ENCODE data around the gene PSKH1.

PSKH1 gene

DNA sequence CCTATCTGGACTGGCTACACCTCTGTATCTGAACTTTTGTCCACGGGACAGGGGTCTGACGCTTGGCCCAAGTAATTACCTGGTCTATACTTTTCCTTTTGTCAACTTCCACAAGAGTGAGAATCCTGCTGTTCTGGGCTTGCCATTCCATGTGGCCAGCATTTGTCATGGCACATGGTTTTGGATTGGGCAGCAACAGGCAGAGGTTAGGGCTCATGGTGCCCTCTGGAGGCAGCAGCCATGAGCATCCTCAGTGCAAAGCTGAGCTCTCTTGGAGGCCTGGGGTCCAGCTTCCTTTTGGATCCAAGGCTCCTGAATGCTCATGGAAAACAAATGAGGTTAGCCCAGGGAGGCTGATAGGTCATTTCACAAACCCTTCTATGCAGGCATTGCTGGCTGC lies 27.7 kb upstream of the PSKH1 start:
- DNase-seq (ENCODE audit: low read depth in 2 of 2) = no peak

DNA sequence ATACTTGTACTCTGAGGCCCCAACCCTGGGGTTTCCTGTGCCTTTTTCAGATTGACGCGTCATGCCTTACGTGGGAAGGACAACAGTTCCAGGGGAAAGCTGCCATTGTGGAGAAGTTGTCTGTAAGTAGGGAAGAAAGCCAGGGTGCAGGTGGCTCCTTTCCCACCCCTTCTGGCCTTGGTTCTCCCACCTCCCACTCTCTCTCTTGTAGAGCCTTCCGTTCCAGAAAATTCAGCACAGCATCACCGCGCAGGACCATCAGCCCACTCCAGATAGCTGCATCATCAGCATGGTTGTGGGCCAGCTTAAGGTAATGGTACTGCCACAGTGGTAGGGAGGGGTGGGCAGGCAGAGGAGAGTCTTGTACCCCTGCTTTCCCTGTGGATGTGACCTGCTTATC lies 24.8 kb upstream of the PSKH1 start:
- no peak for DNase-seq (ENCODE audit: low read depth in 2 of 2)

DNA sequence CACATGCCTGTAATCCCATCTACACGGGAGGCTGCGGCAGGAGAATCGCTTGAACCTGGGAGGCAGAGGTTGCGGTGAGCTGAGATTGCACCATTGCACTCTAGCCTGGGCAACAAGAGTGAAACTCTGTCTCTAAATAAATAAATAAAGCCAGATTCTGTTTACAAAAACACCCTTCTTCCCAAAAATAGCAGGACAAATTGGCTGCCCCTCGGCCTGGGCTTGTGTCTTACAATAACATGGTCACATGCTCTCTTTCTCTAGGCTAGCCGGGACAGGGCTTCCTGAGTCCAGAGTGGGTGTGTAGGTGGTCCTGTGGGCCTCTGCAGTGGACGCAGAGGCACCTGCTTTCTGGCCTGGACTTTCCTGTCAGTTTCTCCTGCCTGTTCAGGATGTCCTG lies 23.4 kb upstream of the PSKH1 start:
- DNase-seq (ENCODE audit: low read depth in 2 of 2) = no peak

DNA sequence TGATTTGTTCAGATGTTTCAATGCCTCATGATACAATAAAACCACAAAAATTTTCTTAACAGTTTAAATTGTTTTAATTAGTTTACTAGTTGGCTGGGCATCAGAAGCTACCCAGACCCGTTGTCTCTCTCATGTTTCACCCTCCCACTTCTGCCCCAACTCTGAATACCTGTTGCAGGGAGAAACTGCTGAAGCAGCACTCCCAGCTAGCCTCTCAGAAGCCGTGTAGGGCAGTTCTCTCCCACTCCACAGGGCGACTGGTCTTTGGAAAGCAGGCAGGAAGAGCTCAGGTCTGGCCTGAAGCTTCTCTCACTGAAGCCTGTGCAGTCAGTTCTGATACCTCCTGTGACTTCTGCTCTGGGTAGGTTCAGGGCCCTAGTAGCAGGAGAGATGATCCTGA lies 21.8 kb upstream of the PSKH1 start:
- DNase-seq (ENCODE audit: low read depth in 2 of 2) = no peak

DNA sequence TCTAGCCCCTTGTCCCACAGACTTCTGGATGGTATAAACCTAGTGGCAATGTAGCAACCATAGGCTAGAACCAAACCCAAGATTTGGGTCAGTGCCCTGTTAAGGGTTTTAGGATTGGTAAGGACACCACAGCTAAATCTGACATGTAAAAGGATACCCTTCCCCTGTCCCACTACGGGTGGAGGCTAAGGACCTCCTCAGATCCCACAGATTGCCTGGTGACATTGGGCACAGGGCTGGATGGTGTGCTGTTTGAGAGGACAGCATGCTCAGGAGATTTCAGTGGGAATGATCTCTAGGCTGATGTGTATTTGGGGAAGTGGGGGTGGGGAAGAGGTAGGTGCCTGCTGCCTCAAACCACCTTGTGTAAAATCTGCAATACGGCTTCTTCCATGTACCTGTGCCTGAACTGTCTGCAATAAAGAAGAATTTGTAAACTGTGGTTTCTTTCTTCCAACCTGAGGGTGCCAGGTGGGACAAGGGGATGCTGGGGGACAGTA lies 20.9 kb upstream of the PSKH1 start:
- DNase-seq (ENCODE audit: low read depth in 2 of 2) = no peak

DNA sequence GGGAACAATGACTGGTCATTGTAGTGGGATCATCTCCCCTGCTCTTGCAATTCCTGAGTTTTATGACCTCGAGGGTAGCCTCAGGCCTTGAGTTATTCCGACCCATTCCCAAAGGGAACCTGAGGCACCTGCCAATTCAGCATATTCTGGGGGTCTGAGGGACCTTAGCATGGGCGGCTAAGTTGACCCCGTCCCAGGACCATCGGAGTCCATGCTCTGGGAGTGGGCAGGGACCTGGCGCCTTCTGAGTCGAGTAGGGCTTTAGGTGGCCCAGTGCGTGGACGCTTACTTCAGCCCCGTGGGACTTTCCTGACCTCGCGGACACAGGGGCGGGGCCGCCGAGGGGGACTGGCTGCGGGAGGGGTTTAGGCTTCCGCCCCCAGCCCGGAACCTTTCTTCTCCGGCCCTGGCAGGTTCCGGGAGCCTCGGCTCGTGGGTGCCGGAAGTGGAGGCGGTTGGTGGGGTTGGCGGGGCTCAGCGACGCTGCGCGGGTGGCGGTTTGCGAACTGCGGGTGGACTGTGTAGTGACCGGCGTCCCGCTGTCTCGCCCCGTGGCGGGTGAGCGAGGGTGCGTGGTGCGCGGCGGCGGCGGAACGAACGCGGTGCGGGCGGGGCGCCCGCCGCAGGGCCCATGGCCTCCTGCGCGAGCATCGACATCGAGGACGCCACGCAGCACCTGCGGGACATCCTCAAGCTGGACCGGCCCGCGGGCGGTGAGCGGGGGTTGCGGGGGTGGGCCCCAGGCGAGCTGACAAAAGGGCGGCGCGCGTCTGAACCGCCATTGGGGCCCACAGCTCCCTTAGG lies 20.2 kb upstream of the PSKH1 start, which contains the start of gene EDC4:
Gene EDC4 (plus strand): TSS at position 422 of the 804 bp plus-strand sequence. CDS start 210 bp downstream, at position 632.
- DNase-seq (ENCODE audit: low read depth in 2 of 2) = peak; percentile 77 to 81

DNA sequence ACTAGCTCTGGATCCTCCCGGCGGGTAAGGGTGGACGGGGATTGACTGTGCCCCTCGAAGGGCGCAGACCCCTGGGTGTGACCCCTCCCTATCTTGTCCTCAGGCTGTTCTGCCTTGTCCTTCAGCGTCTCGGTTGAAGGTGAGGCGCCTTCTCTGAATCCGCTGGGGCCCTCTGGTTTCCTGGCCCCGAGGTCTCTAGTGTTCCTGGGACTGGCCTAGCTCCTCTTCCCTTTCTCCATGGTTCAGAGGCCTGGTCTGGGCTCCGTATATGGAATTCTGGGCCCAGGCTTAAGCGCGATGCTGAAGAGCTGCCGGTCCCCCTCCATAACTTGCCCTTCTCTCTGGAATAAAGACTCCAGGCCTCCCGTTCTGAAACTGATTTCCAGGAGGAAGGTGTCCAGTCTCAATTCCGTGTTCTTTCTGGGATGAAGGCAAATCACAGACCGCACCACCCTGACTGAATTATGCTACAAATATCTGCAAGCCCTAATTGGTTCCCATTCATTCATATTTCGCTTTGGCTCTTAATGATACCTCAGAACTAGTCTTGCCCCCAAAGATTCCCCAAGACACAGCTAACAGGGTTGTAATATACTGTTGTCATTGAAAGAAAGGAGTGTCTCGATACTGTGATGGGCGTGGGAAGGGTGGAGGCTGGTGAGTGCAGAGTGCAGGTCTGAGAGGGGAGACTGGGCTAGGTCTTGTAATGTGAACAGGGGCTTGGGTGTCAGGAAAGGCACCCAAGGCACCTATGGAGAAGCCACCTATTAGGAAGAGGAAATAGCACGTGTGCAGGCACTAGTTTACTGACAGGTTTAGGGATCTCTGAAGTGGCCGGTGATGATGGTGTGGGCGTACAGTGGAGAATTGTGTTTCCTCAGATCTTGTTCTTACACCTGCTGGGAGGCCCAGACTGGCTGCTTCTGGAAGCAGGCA lies 19.4 kb upstream of the PSKH1 start:
- DNase-seq (ENCODE audit: low read depth in 2 of 2) = no peak

DNA sequence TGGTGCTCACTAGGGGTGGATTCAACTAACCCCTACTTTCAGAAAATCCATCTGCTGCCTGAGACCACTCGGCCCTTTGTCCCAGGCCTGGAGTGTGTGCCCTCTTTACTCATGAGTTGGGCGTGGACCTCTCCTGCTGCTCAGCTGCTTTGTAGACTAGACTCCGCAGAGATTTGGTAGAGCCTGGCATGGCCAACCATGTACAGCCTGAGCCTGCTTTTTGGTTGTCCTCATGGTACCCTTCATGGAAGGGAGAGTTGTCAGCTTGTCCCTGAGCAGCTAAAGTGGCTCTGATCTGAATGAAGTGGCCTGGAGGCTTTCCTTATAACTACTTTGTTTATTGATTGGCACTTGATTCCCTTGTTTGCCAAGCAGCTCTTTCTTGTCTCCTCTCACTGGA lies 18.7 kb upstream of the PSKH1 start:
- DNase-seq (ENCODE audit: low read depth in 2 of 2) = no peak

DNA sequence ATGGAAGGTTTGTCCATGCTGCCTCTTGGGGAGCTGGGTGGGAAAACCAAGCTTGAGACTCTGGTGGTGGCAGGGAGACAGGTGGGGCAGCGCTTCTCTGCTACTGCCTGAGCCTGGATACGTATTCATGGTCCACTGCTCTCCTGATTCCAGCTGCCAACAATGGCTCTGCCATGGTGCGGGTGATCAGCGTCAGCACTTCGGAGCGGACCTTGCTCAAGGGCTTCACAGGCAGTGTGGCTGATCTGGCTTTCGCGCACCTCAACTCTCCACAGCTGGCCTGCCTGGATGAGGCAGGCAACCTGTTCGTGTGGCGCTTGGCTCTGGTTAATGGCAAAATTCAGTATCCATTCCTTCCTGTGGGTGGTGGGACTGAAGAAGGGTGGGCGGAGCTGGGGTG lies 16.0 kb upstream of the PSKH1 start:
- DNase-seq (ENCODE audit: low read depth in 2 of 2) = no peak

DNA sequence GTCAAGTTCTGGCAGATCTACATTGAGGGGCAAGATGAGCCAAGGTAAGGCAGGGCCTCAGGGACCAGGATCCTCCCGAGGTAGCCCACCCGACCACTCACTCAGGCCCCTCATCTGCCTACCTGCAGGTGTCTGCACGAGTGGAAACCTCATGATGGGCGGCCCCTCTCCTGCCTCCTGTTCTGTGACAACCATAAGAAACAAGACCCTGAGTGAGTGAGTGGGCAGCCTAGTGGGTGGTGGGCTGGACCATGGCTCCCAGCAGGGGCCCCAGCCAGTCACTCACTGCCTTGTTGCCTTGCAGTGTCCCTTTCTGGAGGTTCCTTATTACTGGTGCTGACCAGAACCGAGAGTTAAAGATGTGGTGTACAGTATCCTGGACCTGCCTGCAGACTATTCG lies 14.8 kb upstream of the PSKH1 start:
- DNase-seq (ENCODE audit: low read depth in 2 of 2) = no peak

DNA sequence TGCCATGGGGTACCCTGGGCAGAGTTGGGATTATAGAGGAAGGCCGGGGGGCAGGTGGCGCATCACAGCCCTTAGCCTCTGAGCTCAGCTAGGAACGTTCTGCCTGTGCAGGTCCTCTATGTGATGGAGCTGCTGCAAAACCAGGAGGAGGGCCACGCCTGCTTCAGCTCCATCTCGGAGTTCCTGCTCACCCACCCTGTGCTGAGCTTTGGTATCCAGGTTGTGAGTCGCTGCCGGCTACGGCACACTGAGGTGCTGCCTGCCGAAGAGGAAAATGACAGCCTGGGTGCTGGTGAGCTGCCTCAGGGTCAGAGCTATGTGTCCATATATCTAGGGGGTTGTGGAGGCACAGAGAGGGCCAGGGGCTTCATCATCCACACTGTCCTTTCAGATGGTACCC lies 14.2 kb upstream of the PSKH1 start:
- DNase-seq (ENCODE audit: low read depth in 2 of 2) = no peak

DNA sequence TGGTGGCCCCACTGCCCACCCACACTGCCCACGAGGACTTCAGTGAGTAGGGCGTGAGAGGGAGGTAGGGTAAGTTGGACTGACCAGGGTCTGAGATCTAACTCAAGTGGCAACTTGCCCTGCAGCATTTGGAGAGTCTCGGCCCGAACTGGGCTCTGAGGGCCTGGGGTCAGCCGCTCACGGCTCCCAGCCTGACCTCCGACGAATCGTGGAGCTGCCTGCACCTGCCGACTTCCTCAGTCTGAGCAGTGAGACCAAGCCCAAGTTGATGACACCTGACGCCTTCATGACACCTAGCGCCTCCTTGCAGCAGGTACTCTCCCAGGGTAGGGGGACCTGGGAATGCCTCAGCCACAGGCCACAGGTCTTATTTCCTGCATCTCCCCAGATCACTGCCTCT lies 13.6 kb upstream of the PSKH1 start:
- DNase-seq (ENCODE audit: low read depth in 2 of 2) = no peak

DNA sequence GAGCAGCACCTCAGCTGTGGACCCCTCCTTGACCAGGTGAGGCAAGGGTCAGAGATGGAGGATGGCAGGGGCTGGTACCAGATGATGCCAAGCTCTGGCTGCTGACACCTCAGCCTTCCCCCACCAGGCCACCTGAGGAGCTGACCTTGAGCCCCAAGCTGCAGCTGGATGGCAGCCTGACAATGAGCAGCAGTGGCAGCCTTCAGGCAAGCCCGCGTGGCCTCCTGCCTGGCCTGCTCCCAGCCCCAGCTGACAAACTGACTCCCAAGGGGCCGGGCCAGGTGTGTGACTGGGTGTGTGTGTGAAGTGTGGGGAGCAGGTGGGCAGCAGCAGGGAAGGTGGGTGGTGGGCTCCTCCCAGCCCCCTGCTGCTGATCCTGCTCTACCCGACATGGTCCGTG lies 13.1 kb upstream of the PSKH1 start:
- DNase-seq (ENCODE audit: low read depth in 2 of 2) = no peak

DNA sequence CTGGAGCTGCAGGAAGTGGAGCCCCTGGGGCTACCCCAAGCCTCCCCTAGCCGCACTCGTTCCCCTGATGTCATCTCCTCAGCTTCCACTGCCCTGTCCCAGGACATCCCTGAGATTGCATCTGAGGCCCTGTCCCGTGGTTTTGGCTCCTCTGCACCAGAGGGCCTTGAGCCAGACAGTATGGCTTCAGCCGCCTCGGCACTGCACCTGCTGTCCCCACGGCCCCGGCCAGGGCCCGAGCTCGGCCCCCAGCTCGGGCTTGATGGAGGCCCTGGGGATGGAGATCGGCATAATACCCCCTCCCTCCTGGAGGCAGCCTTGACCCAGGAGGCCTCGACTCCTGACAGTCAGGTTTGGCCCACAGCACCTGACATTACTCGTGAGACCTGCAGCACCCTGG lies 12.5 kb upstream of the PSKH1 start:
- no peak for DNase-seq (ENCODE audit: low read depth in 2 of 2)

DNA sequence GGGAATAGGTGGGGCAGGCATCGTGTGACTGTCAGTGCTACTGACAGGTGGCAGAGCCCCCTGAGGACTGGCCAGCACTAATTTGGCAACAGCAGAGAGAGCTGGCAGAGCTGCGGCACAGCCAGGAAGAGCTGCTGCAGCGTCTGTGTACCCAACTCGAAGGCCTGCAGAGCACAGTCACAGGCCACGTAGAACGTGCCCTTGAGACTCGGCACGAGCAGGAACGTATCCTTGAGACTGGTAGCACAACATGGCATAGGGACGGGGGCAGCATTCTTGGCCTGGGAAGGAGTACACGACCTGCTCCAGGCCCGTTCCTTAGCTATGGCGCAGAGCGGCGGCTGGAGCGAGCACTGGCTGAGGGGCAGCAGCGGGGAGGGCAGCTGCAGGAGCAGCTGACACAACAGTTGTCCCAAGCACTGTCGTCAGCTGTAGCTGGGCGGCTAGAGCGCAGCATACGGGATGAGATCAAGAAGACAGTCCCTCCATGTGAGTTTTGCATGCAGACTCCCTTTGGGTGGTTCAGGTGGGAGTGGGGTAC lies 11.4 kb upstream of the PSKH1 start:
- DNase-seq (ENCODE audit: low read depth in 2 of 2) = no peak

DNA sequence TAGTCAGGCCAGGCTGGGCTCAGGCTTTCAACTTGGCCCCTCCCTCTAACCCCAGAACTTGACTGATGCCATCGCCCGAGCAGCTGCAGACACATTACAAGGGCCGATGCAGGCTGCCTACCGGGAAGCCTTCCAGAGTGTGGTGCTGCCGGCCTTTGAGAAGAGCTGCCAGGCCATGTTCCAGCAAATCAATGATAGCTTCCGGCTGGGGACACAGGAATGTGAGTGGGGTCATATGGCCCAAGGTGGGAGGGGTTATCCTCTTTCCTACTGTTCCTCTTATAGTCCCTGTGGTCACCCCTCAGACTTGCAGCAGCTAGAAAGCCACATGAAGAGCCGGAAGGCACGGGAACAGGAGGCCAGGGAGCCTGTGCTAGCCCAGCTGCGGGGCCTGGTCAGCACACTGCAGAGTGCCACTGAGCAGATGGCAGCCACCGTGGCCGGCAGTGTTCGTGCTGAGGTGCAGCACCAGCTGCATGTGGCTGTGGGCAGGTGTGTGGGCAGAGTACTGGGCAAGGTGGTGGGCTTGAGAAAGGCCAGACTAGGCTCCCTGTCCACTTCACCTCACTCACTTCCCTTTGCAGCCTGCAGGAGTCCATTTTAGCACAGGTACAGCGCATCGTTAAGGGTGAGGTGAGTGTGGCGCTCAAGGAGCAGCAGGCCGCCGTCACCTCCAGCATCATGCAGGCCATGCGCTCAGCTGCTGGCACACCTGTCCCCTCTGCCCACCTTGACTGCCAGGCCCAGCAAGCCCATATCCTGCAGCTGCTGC lies 10.5 kb upstream of the PSKH1 start:
- DNase-seq (ENCODE audit: low read depth in 2 of 2) = no peak

DNA sequence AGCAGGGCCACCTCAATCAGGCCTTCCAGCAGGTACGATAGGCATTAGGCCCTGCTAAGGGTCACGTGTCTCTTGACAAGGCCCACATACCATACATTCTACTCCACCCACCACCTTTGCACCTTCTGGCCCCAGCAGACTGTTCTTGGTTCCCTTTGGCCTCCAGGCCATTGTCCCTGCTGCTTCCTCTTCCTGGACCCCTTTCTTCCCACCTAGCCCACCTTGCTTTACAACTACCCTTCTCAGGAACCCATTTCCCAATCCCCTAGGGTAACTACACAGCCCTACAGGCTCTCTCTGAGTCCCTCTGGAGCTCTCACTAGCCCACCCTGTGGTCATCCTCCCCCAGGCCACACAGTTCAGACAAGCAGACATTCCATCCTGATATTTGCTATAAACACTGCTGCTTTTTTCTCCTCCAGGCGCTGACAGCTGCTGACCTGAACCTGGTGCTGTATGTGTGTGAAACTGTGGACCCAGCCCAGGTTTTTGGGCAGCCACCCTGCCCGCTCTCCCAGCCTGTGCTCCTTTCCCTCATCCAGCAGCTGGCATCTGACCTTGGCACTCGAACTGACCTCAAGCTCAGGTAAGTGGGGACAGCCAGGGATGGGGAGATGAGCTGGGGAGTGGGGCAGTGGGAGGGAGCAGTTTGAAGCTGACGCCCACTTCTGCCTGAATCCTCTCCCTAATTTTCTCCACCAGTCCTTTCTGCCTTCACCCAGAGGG lies 9.7 kb upstream of the PSKH1 start:
- DNase-seq (ENCODE audit: low read depth in 2 of 2) = no peak

DNA sequence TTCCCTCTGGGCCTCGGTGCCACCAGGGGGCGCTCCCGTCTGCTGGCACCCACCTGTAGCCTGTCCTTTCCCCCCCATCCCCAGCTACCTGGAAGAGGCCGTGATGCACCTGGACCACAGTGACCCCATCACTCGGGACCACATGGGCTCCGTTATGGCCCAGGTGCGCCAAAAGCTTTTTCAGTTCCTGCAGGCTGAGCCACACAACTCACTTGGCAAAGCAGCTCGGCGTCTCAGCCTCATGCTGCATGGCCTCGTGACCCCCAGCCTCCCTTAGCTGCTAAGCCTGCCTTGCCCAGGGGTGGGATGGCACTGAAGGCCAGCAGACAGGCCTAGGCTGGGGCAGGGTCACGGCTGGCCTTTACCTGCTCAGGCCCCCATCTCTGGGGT lies 9.2 kb upstream of the PSKH1 start:
- DNase-seq (ENCODE audit: low read depth in 2 of 2) = peak; percentile 55 to 68

DNA sequence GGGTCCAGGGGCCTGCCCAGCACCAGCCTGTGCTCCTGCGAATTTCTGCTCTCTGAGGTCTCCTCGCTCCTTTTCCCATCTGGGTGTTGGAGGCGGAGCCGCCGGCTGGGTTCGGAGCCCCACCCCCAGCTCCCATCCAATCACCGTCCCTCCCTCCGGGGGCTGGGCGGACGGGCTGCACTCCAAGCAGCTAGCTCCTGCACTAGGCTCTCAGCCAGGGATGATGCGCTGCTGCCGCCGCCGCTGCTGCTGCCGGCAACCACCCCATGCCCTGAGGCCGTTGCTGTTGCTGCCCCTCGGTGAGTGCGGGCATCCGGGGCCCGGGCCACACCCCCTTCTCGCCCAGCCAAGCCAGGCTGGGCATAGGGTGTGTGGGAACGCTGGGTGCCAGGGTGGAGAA lies 8.4 kb upstream of the PSKH1 start, which contains the start of gene NRN1L:
Gene NRN1L (plus strand): TSS at position 202 of the 400 bp plus-strand sequence. CDS start 19 bp downstream, at position 221.
- no peak for DNase-seq (ENCODE audit: low read depth in 2 of 2)

DNA sequence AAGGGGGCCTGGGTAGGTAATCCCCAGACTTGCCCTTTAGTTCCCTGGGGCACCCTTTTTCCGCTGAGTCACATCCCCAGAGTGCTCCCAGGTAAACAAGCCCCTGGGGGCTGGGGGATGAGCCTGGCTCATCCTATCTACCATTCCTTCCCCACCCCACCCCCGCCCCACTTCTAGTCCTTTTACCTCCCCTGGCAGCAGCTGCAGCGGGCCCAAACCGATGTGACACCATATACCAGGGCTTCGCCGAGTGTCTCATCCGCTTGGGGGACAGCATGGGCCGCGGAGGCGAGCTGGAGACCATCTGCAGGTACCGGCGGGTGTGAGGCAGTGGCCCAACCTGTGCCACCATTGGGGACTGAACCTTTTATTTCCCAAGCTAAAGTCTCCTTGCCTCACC lies 7.5 kb upstream of the PSKH1 start:
- no peak for DNase-seq (ENCODE audit: low read depth in 2 of 2)

DNA sequence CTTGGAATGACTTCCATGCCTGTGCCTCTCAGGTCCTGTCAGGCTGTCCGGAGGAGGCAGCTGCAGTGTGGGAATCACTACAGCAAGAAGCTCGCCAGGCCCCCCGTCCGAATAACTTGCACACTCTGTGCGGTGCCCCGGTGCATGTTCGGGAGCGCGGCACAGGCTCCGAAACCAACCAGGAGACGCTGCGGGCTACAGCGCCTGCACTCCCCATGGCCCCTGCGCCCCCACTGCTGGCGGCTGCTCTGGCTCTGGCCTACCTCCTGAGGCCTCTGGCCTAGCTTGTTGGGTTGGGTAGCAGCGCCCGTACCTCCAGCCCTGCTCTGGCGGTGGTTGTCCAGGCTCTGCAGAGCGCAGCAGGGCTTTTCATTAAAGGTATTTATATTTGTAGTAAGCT lies 7.1 kb upstream of the PSKH1 start:
- no peak for DNase-seq (ENCODE audit: low read depth in 2 of 2)
